Natural killer cell (primary cell): ENCODE data around the gene PRMT3. TPM values are rescaled to one million over a fixed set of nuclear protein-coding genes. Genes with fewer than 3 reads are reported as not detected.
A peak's percentile ranks its signal among the peaks of the same experiment; 100 is the strongest.

Experiments used
- ATAC-seq, 3 donors: fragments of 150-1000 bp in 2 of 3; fragments of 200-7000 bp in 1 of 3; cut with Tn5 transposase; 1 replicate in 1 of 3; 2 replicates in 2 of 3; pipeline ENCODE4 v1.10.0; 2021; ENCODE audit warnings: mild to moderate bottlenecking in 2 of 3, moderate library complexity in 2 of 3
- DNase-seq, 2 donors: peaks; one replicate each; pipeline versions ENCODE4 v3.0.0 to v3.0.0-alpha.2; 2013 to 2021; ENCODE audit warnings: mixed read lengths in 1 of 2
- H3K27ac ChIP-seq: one replicate; pipeline ENCODE4 v1.5.1; 2013; ENCODE audit warnings: mild to moderate bottlenecking, low read length
- H3K27me3 ChIP-seq: one replicate; pipeline ENCODE4 v1.6.1; 2013; ENCODE audit warnings: low read length; ENCODE audit not compliant: control insufficient read depth, insufficient read depth
- H3K36me3 ChIP-seq: one replicate; pipeline ENCODE4 v1.6.1; 2013; ENCODE audit warnings: low read length; ENCODE audit not compliant: control insufficient read depth, insufficient read depth
- H3K4me1 ChIP-seq: one replicate; pipeline ENCODE4 v1.6.1; 2013; ENCODE audit warnings: low read length; ENCODE audit not compliant: control insufficient read depth, insufficient read depth
- H3K4me3 ChIP-seq: one replicate; pipeline ENCODE4 v1.5.1; 2013; ENCODE audit warnings: low read length
- H3K9me3 ChIP-seq: one replicate; pipeline ENCODE4 v1.6.1; 2013; ENCODE audit warnings: low read length; ENCODE audit not compliant: control insufficient read depth, insufficient read depth
- H3K27ac Mint-ChIP-seq, 2 donors: one replicate each; pipeline ENCODE4 v1.8.0; 2022; ENCODE audit warnings: mild to moderate bottlenecking in 2 of 2, mixed read lengths in 2 of 2, moderate library complexity in 1 of 2
- H3K27me3 Mint-ChIP-seq, 2 donors: one replicate each; pipeline ENCODE4 v1.8.0; 2022; ENCODE audit warnings: low read depth in 2 of 2, mixed read lengths in 2 of 2
- H3K36me3 Mint-ChIP-seq: one replicate; pipeline ENCODE4 v1.8.0; 2022; ENCODE audit warnings: mixed read lengths
- H3K4me1 Mint-ChIP-seq, 2 donors: one replicate each; pipeline ENCODE4 v1.8.0; 2022; ENCODE audit warnings: mixed read lengths in 2 of 2
- H3K4me3 Mint-ChIP-seq: one replicate; pipeline ENCODE4 v1.8.0; 2022; ENCODE audit warnings: mild to moderate bottlenecking, moderate library complexity, mixed read lengths
- H3K9me3 Mint-ChIP-seq, 2 donors: one replicate each; pipeline ENCODE4 v1.8.0; 2022; ENCODE audit warnings: mixed read lengths in 2 of 2
- WGBS: methylation state at CpG from one replicate; pipeline ENCODE4 v1.1.7; 2013; ENCODE audit warnings: missing lambda C conversion rate; ENCODE audit not compliant: insufficient coverage; 5-methylcytosine and 5-hydroxymethylcytosine counted together
- intact Hi-C: fragments of 100-400 bp; cut with micrococcal nuclease; formaldehyde crosslinking; loops from one replicate; pipeline ENCODE4 v1.14.2; 2022
- total RNA-seq, 4 donors: library from RNA; stranded (reverse); fragments of 120-200 nt in 1 of 4; gene quantifications; one replicate each; pipeline versions ENCODE4 v1.2.3 to v1.2.4, GENCODE V29; 2013 to 2022
- TF ChIP-seq, protein P1 (sequence below): fragments of 200-600 bp; IDR thresholded peaks from one replicate; pipeline ENCODE4 v1.8.0; 2022; ENCODE audit warnings: antibody characterized with exemption

Gene PRMT3
- total RNA-seq, 3 donors from 2014 or later (not counting 1 experiment from before 2014, with no cell fraction given), result 10.4 to 12.4 (median 12.1) TPM

DNA sequence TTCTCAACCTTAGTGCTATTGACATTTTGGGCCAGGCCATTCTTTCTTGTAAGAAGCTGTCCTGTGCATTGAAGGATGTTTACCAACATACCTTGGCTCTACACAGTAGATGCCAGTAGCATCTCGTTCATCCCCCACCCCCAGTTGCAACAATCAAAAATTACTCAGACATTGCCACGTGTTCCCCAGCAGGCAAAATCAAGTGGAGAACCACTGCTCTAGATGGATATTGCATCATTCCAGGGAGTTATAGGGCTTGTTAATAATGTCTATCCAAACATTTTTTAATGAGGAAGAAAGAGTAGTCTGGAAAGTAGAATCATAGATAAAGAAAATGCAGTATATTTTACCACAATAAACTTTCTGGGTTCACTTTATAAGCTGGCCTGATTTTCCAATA, 64.1 kb downstream of the PRMT3 start:
- Mint-ChIP-seq H3K4me1 (peaks cover 11 to 13% of the 10 kb centered on the region in 2 donors), H3K9me3 (no peaks in the 10 kb centered on the region), H3K27ac (peak overlapping the region in 1 of 2 donors; percentile 34), H3K36me3 (no peaks in the 10 kb centered on the region), H3K27me3 (no peaks in the 10 kb centered on the region), H3K4me3 (no peak overlapping the region)
- H3K36me3 ChIP-seq, result peaks cover 4% of the 10 kb centered on the region
- DNase-seq (no peak), ATAC-seq (no peak)
- H3K27ac ChIP-seq, result no peak overlapping the region
- H3K4me3 ChIP-seq, result no peak overlapping the region
- 63% methylated on average over 2 of the region's 2 CpGs for WGBS
- intact Hi-C loops, result no loop called here
- TF ChIP-seq, protein P1, sequence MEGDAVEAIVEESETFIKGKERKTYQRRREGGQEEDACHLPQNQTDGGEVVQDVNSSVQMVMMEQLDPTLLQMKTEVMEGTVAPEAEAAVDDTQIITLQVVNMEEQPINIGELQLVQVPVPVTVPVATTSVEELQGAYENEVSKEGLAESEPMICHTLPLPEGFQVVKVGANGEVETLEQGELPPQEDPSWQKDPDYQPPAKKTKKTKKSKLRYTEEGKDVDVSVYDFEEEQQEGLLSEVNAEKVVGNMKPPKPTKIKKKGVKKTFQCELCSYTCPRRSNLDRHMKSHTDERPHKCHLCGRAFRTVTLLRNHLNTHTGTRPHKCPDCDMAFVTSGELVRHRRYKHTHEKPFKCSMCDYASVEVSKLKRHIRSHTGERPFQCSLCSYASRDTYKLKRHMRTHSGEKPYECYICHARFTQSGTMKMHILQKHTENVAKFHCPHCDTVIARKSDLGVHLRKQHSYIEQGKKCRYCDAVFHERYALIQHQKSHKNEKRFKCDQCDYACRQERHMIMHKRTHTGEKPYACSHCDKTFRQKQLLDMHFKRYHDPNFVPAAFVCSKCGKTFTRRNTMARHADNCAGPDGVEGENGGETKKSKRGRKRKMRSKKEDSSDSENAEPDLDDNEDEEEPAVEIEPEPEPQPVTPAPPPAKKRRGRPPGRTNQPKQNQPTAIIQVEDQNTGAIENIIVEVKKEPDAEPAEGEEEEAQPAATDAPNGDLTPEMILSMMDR, result no peak
- H3K27me3 ChIP-seq, result no peaks in the 10 kb centered on the region
- H3K9me3 ChIP-seq, result no peaks in the 10 kb centered on the region
- peaks cover 3% of the 10 kb centered on the region for H3K4me1 ChIP-seq

DNA sequence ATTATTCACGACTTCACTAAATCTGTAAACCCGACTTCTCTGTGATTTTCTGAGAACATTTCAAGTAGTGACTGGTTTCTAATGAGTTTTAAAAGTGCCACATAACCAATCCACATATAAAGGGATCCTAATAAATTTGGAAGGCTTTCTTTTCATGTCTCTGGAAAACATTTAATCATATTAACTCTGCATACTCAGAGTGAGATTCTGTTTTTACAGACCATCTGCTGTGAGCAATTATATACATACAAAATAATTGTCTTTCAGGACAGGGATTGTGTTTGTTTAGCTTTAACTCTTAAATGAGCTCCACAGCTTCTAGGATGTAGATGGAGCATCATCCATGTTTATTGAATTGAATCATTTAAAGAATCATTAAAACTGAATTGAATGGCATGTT, 65.1 kb downstream of the PRMT3 start:
- intact Hi-C loops, result no loop called here
- Mint-ChIP-seq H3K27ac (no peak overlapping the region), H3K9me3 (no peaks in the 10 kb centered on the region), H3K4me3 (no peak overlapping the region), H3K4me1 (peaks cover 11 to 13% of the 10 kb centered on the region in 2 donors), H3K27me3 (no peaks in the 10 kb centered on the region), H3K36me3 (no peaks in the 10 kb centered on the region)
- Histone ChIP-seq H3K36me3 (peaks cover 4% of the 10 kb centered on the region), H3K27me3 (no peaks in the 10 kb centered on the region), H3K9me3 (no peaks in the 10 kb centered on the region), H3K4me1 (peaks cover 3% of the 10 kb centered on the region), H3K4me3 (no peak overlapping the region), H3K27ac (no peak overlapping the region)
- TF ChIP-seq, protein P1, result no peak
- WGBS, result no CpG with 5 or more reads among the region's 2 CpGs
- DNase-seq (no peak), ATAC-seq (no peak)

DNA sequence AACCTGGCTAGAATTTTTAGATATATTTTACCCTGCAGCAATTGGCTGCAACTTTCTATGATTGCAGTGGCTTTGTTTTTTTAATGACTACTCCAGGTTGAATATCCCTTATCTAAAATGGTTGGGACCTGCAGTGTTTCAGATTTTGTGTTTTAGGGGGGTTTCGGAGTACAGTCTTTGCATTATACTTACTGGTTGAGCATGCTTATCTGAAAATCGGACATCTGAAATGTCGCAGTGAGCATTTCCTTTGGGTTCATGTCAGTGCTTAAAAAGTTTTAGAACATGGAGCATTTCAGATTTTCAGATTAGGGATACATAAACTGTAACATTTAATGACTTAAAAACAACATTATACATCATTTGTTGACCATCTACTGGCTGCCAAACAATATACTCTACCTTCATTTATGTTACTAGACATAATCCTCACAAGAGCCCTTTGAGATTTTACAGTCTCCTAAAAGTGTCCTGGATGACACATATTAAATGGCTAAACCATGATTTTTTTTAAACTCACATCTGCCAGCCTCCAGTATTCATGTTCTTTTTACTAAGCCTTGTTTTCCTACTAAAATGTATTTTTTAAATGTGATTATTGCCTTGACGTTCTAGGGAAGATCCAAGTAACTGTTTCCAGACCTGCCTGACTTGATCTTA, 66.3 kb downstream of the PRMT3 start:
- no peak for ATAC-seq
- H3K27me3 Mint-ChIP-seq, result no peaks in the 10 kb centered on the region
- H3K4me3 Mint-ChIP-seq, result no peak overlapping the region
- H3K27ac Mint-ChIP-seq, result no peak overlapping the region
- peaks cover 11 to 13% of the 10 kb centered on the region in 2 donors for H3K4me1 Mint-ChIP-seq
- no peak for DNase-seq
- Histone ChIP-seq H3K36me3 (peaks cover 4% of the 10 kb centered on the region), H3K27me3 (no peaks in the 10 kb centered on the region), H3K27ac (no peak overlapping the region), H3K9me3 (no peaks in the 10 kb centered on the region), H3K4me1 (peaks cover 3% of the 10 kb centered on the region), H3K4me3 (no peak overlapping the region)
- H3K36me3 Mint-ChIP-seq, result no peaks in the 10 kb centered on the region
- H3K9me3 Mint-ChIP-seq, result no peaks in the 10 kb centered on the region
- TF ChIP-seq, protein P1, result no peak
- intact Hi-C loops, result no loop called here
- 90% methylated on average over 4 of the region's 4 CpGs for WGBS
